Spleen (tissue), 11 donors: Measurements from ENCODE around the gene RHBDF2. TPM values are rescaled to one million over a fixed set of nuclear protein-coding genes. Genes with fewer than 3 reads are reported as not detected.

Experiments
- DNase-seq: peaks from one replicate; pipeline ENCODE4 v3.0.0-alpha.2; 2020
- H3K27ac ChIP-seq, 8 donors: fragments of 200-600 bp; sonication (generic) in 7 of 8; 1 replicate in 4 of 8; 2 replicates in 4 of 8; pipeline versions ENCODE4 v1.5.0 to v1.8.0; 2016 to 2021; ENCODE audit warnings: inconsistent platforms in 4 of 8, mild to moderate bottlenecking in 4 of 8, moderate library complexity in 1 of 8
- H3K27me3 ChIP-seq, 7 donors: fragments of 200-600 bp; sonication (generic) in 6 of 7; replicated peaks in 1 of 7; 1 replicate in 4 of 7; 2 replicates in 3 of 7; pipeline versions ENCODE4 v1.5.0 to v1.8.0; 2016 to 2021; ENCODE audit warnings: inconsistent platforms in 3 of 7, mild to moderate bottlenecking in 1 of 7
- H3K36me3 ChIP-seq, 6 donors: fragments of 200-600 bp; sonication (generic) in 5 of 6; 1 replicate in 4 of 6; 2 replicates in 2 of 6; pipeline versions ENCODE4 v1.5.0 to v1.8.0; 2016 to 2021; ENCODE audit warnings: inconsistent platforms in 2 of 6
- H3K4me1 ChIP-seq, 6 donors: fragments of 200-600 bp; sonication (generic) in 5 of 6; 1 replicate in 3 of 6; 2 replicates in 3 of 6; pipeline versions ENCODE4 v1.5.0 to v1.8.0; 2016 to 2021; ENCODE audit warnings: inconsistent platforms in 3 of 6
- H3K4me3 ChIP-seq, 8 donors: fragments of 200-600 bp; sonication (generic) in 7 of 8; 1 replicate in 4 of 8; 2 replicates in 4 of 8; pipeline versions ENCODE4 v1.5.0 to v1.8.0; 2016 to 2021; ENCODE audit warnings: inconsistent platforms in 4 of 8, mild to moderate bottlenecking in 4 of 8, moderate library complexity in 2 of 8
- H3K9me3 ChIP-seq, 8 donors: fragments of 200-600 bp; sonication (generic) in 7 of 8; 1 replicate in 4 of 8; 2 replicates in 4 of 8; pipeline versions ENCODE4 v1.5.0 to v1.8.0; 2016 to 2021; ENCODE audit warnings: inconsistent platforms in 4 of 8
- POLR2A ChIP-seq, 3 donors: fragments of 450-650 bp; IDR thresholded peaks; one replicate each; pipeline ENCODE4 v1.5.1; 2017; ENCODE audit warnings: antibody characterized with exemption in 3 of 3, mild to moderate bottlenecking in 1 of 3
- POLR2AphosphoS5 ChIP-seq, 3 donors: sonication (generic); formaldehyde crosslinking; IDR thresholded peaks; one replicate each; pipeline ENCODE4 v1.5.1; 2017; ENCODE audit warnings: antibody characterized with exemption in 3 of 3
- WGBS, 5 donors: extraction: QIAGEN DNeasy Blood & Tissue Kit in 3 of 5; methylation state at CpG; one replicate each; pipeline versions ENCODE4 v1.1.5 to v1.1.7; 2013 to 2018; 5-methylcytosine and 5-hydroxymethylcytosine counted together
- intact Hi-C: fragments of 100-400 bp; cut with DNase I; formaldehyde crosslinking; loops from one replicate; pipeline ENCODE4 v1.15.0; 2023; ENCODE audit warnings: low total_unique reads
- polyA plus RNA-seq, 3 donors: library from polyadenylated mRNA; stranded (reverse); fragments of 200-250 nt; gene quantifications; one replicate each; pipeline ENCODE4 v1.2.1, GENCODE V29; 2013
- total RNA-seq, 7 donors: library from RNA; depleted of rRNA in 3 of 7; stranded (reverse); fragments of >200 nt in 3 of 7; fragmentation: NEBNext Ultra II Directional in 4 of 7; extraction: Animal tissue kit (Norgen Biotek cat#: 25700) in 4 of 7; gene quantifications; one replicate each; pipeline versions ENCODE4 v1.1.0 to v1.2.1, GENCODE V29; 2016 to 2021
- TF ChIP-seq, protein P1 (sequence below), 11 experiments: fragments of 200-600 bp in 7 of 11; fragments of 450-650 bp in 4 of 11; sonication (generic) in 4 of 11; IDR thresholded peaks in 8 of 11; conservative IDR thresholded peaks in 3 of 11; 1 replicate in 7 of 11; 2 replicates in 4 of 11; pipeline versions ENCODE4 v1.4.0 to v1.8.0; 2016 to 2021; ENCODE audit warnings: antibody characterized with exemption in 11 of 11, inconsistent platforms in 4 of 11, mild to moderate bottlenecking in 1 of 11
- donor health status: healthy with polysubstance abuse.
- donor health status: DM: no; HTN: no; CAD: no; lungs with moderate emphysema.
- donor health status: DM: no; HTN: no; CAD: no.
- donor health status: Bipolar disorder and iron deficiency.
- donor health status: healthy.
- donor health status: DM: no; HTN: no; CAD: no.
- donor health status: DM: yes; HTN: yes; CAD: no.

RHBDF2 gene
- total and polyA plus RNA-seq, 10 donors, result 31.4 to 147 (median 97.9) TPM

DNA sequence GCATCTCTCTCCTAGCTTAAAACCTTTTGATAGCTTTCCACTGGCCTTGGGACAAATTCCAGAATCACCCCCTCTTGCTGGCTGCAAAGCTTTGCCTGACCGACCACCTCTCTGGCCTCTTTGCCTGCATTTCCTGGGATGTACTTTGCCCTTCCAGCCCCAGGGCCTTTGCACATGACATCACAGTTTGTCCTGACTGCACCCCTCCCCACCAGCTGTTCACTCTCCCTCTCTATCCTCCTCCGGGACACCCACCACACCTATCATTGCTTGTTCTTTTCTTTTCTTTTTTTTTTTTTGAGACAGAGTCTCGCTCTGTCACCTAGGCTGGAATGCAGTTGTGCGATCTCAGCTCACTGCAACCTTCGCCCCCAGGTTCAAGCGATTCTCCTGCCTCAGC is 25.9 kb downstream of the RHBDF2 start:
- Histone ChIP-seq H3K27ac (no peak overlapping the region), H3K9me3 (no peaks in the 10 kb centered on the region), H3K36me3 (peaks cover 0 to 98% (median 83%) of the 10 kb centered on the region in 6 donors), H3K4me1 (peaks cover 2 to 16% (median 5%) of the 10 kb centered on the region in 6 donors), H3K4me3 (no peak overlapping the region), H3K27me3 (no peaks in the 10 kb centered on the region)
- 93 to 99% (median 97%) methylated on average over 6 of the region's 6 CpGs for WGBS, 5 donors
- peak in 1 of 3 donors; percentile 26 for TF ChIP-seq POLR2AphosphoS5 (IDR thresholded peaks at IDR 0.05)
- TF ChIP-seq, protein P1, sequence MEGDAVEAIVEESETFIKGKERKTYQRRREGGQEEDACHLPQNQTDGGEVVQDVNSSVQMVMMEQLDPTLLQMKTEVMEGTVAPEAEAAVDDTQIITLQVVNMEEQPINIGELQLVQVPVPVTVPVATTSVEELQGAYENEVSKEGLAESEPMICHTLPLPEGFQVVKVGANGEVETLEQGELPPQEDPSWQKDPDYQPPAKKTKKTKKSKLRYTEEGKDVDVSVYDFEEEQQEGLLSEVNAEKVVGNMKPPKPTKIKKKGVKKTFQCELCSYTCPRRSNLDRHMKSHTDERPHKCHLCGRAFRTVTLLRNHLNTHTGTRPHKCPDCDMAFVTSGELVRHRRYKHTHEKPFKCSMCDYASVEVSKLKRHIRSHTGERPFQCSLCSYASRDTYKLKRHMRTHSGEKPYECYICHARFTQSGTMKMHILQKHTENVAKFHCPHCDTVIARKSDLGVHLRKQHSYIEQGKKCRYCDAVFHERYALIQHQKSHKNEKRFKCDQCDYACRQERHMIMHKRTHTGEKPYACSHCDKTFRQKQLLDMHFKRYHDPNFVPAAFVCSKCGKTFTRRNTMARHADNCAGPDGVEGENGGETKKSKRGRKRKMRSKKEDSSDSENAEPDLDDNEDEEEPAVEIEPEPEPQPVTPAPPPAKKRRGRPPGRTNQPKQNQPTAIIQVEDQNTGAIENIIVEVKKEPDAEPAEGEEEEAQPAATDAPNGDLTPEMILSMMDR (IDR thresholded peaks at IDR 0.05 in 8 of 11, conservative IDR thresholded peaks at IDR 0.05 in 3 of 11), result no peak
- DNase-seq, result no peak
- intact Hi-C loops, result no loop called here

- Histone ChIP-seq H3K9me3 (no peaks in the 10 kb centered on the region), H3K36me3 (peaks cover 0 to 99% (median 85%) of the 10 kb centered on the region in 6 donors), H3K4me3 (no peak overlapping the region), H3K27ac (no peak overlapping the region), H3K4me1 (peaks cover 0 to 12% (median 2%) of the 10 kb centered on the region in 6 donors), H3K27me3 (no peaks in the 10 kb centered on the region)
- no peak for DNase-seq
- intact Hi-C loops, result no loop called here
- 91 to 98% (median 93%) methylated on average over 14 to 15 of the region's 15 CpGs for WGBS, 5 donors
- TF ChIP-seq POLR2AphosphoS5 (IDR thresholded peaks at IDR 0.05) (peak in 1 of 3 donors; percentile 63), POLR2A (IDR thresholded peaks at IDR 0.05) (no peak)
Observed at GRCh38 chr17:76474894-76475293, 26.3 kb downstream of the RHBDF2 start.

DNA sequence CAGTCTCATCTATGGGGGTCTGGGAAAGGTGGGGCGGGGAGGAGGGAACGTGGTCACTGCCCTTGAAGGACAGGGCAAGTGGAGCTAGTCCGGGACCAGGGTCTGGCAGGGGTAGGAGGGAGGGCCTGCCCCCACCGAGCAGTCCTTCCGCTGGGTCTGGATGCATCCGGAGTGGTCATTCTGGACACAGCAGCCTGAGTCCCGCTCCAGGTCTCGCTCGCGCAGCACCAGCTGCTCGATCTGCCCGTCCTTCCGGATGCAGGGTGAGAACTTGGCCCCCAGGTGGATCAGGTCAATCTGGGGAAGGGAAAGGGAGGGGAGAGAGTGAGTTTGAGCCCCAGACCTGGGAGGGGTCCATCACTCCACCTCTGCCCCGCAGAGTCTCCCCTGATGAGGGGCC is 27.0 kb downstream of the RHBDF2 start:
- peaks cover 0 to 100% (median 83%) of the 10 kb centered on the region in 6 donors for H3K36me3 ChIP-seq

GRCh38 chr17:76473541-76473985 is 27.7 kb downstream of the RHBDF2 start:
- Histone ChIP-seq H3K36me3 (peaks cover 0 to 100% (median 76%) of the 10 kb centered on the region in 6 donors), H3K4me1 (no peaks in the 10 kb centered on the region), H3K27me3 (no peaks in the 10 kb centered on the region), H3K4me3 (no peak overlapping the region), H3K9me3 (no peaks in the 10 kb centered on the region), H3K27ac (peak overlapping the region in 2 of 8 donors; percentile 18 to 40)
- 74 to 87% (median 82%) methylated on average over 3 to 18 of the region's 18 CpGs for WGBS, 5 donors
- TF ChIP-seq, protein P1 (IDR thresholded peaks at IDR 0.05 in 8 of 11, conservative IDR thresholded peaks at IDR 0.05 in 3 of 11), result peak in 7 of 11 experiments; percentile 5 to 52 (median 26)
- no peak for TF ChIP-seq POLR2A (IDR thresholded peaks at IDR 0.05)
- peak in 2 of 3 donors; percentile 21 to 56 for TF ChIP-seq POLR2AphosphoS5 (IDR thresholded peaks at IDR 0.05)
- DNase-seq, result no peak
- intact Hi-C loops, result no loop called here

More for the DNA sequence above, 27.0 kb downstream of the RHBDF2 start:
- Histone ChIP-seq H3K27ac (peak overlapping the region in 2 of 8 donors; percentile 18 to 40), H3K4me1 (peaks cover 0 to 7% (median 0%) of the 10 kb centered on the region in 6 donors), H3K27me3 (no peaks in the 10 kb centered on the region), H3K9me3 (no peaks in the 10 kb centered on the region), H3K4me3 (no peak overlapping the region)
- DNase-seq, result no peak
- TF ChIP-seq POLR2A (IDR thresholded peaks at IDR 0.05) (no peak), POLR2AphosphoS5 (IDR thresholded peaks at IDR 0.05) (no peak)
- TF ChIP-seq, protein P1 (IDR thresholded peaks at IDR 0.05 in 8 of 11, conservative IDR thresholded peaks at IDR 0.05 in 3 of 11), result no peak
- intact Hi-C loops, result no loop called here
- WGBS, 5 donors, result 92 to 100% (median 95%) methylated on average over 9 to 14 of the region's 14 CpGs
